Psoas muscle (tissue), 8 donors: ENCODE data around the gene COG3. TPM values are rescaled to one million over a fixed set of nuclear protein-coding genes. Genes with fewer than 3 reads are reported as not detected.

ENCODE experiments used
- ATAC-seq, 4 donors: fragments of 200-7000 bp; cut with Tn5 transposase; one replicate each; pipeline ENCODE4 v1.9.1; 2020; ENCODE audit warnings: moderate library complexity in 3 of 4, mild to moderate bottlenecking in 2 of 4
- DNase-seq, 2 donors: peaks; one replicate each; pipeline ENCODE4 v3.0.0-alpha.2; 2020
- H3K27ac ChIP-seq: fragments of 200-600 bp; one replicate; pipeline ENCODE4 v1.8.0; 2022
- H3K27me3 ChIP-seq, 3 donors: fragments of 200-600 bp in 1 of 3; one replicate each; pipeline versions ENCODE4 v1.6.1 to v1.8.0; 2013 to 2022; ENCODE audit warnings: low read length in 2 of 3, mild to moderate bottlenecking in 2 of 3, moderate library complexity in 1 of 3; ENCODE audit not compliant: insufficient read depth in 3 of 3
- H3K36me3 ChIP-seq, 2 donors: fragments of 200-600 bp in 1 of 2; one replicate each; pipeline versions ENCODE4 v1.6.1 to v1.8.0; 2013 to 2022; ENCODE audit warnings: low read depth in 1 of 2, mild to moderate bottlenecking in 1 of 2, moderate library complexity in 1 of 2; ENCODE audit not compliant: insufficient read depth in 1 of 2
- H3K4me1 ChIP-seq: fragments of 200-600 bp; one replicate; pipeline ENCODE4 v1.8.0; 2022
- H3K4me3 ChIP-seq: fragments of 200-600 bp; one replicate; pipeline ENCODE4 v1.8.0; 2022; ENCODE audit warnings: mild to moderate bottlenecking
- H3K9me3 ChIP-seq: fragments of 200-600 bp; one replicate; pipeline ENCODE4 v1.8.0; 2022
- WGBS, 3 donors: extraction: QIAGEN DNeasy Blood & Tissue Kit; methylation state at CpG; one replicate each; pipeline versions ENCODE4 v1.1.6 to v1.1.7; 2013; 5-methylcytosine and 5-hydroxymethylcytosine counted together
- intact Hi-C, 2 donors: fragments of 100-400 bp; cut with DNase I; formaldehyde crosslinking; loops; one replicate each; pipeline versions ENCODE4 v1.11.0 to v1.14.2; 2022
- polyA plus RNA-seq, 3 donors: library from polyadenylated mRNA; stranded (reverse); fragments of 200-250 nt; gene quantifications; one replicate each; pipeline ENCODE4 v1.2.3, GENCODE V29; 2013
- total RNA-seq, 4 donors: library from RNA; stranded (reverse); fragmentation: NEBNext Ultra II Directional in 2 of 4; extraction: Animal tissue kit (Norgen Biotek cat#: 25700) in 2 of 4; gene quantifications; one replicate each; pipeline versions ENCODE4 v1.2.1 to v1.2.4, GENCODE V29; 2021 to 2023
- TF ChIP-seq, protein P1 (sequence below): fragments of 200-600 bp; IDR thresholded peaks from one replicate; pipeline ENCODE4 v1.8.0; 2022; ENCODE audit warnings: antibody characterized with exemption
- donor health status: healthy with polysubstance abuse.
- donor health status: DM: no; HTN: no; CAD: no; lungs with moderate emphysema.
- donor health status: Bipolar disorder and iron deficiency.
- donor health status: healthy.
- donor health status: DM: yes; HTN: yes; CAD: no.
- donor health status: DM: no; HTN: no; CAD: no.
- donor health status: DM: no; HTN: no; CAD: no.
- donor health status: DM: yes; HTN: yes; CAD: no.

Gene COG3
- total and polyA plus RNA-seq, 7 donors: 7.5 to 19.1 (median 13.2) TPM

DNA sequence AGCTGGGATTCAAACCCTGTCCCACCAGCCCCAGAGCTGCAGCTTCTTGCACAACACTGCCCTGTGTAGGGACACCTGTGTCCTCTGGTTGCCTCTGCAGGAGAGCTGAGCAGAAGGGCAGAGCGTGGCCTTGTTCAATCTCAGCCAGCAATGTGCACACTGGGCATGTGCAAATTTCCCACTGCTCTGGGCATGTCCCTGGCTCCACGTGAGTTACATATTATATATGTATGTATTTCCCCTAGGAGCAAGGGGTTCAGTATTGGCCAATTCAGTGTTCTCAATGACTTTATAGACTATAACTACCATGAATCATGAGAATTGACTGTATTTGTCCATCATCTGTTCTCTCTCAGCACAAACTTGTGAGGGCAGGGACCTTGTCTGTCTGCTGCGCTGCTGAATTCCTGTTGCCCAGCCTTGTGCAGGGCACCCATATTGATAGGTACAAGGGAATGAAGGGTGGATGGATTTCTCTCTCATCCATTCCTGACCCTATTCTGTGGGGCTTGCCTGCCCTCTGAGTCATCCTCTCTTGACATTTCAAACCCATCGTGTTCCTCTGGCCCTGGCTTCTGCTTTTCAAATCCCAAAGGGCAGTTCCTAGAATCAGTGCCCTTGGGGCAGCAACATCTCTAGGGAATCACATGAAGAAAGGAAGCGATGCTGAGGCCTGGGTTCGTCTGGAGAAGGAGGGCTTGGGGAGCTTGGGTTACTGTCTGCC, 81.1 kb downstream of the COG3 start:
- H3K27ac ChIP-seq: no peak overlapping the region
- H3K27me3 ChIP-seq: peaks cover 0 to 3% (median 0%) of the 10 kb centered on the region in 3 donors
- TF ChIP-seq, protein P1, sequence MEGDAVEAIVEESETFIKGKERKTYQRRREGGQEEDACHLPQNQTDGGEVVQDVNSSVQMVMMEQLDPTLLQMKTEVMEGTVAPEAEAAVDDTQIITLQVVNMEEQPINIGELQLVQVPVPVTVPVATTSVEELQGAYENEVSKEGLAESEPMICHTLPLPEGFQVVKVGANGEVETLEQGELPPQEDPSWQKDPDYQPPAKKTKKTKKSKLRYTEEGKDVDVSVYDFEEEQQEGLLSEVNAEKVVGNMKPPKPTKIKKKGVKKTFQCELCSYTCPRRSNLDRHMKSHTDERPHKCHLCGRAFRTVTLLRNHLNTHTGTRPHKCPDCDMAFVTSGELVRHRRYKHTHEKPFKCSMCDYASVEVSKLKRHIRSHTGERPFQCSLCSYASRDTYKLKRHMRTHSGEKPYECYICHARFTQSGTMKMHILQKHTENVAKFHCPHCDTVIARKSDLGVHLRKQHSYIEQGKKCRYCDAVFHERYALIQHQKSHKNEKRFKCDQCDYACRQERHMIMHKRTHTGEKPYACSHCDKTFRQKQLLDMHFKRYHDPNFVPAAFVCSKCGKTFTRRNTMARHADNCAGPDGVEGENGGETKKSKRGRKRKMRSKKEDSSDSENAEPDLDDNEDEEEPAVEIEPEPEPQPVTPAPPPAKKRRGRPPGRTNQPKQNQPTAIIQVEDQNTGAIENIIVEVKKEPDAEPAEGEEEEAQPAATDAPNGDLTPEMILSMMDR: no peak
- ATAC-seq (no peak), DNase-seq (no peak)
- no peaks in the 10 kb centered on the region for H3K9me3 ChIP-seq
- intact Hi-C loops: no loop called here
- 64 to 66% (median 65%) methylated on average over 6 of the region's 6 CpGs for WGBS, 3 donors
- H3K36me3 ChIP-seq: no peaks in the 10 kb centered on the region
- no peak overlapping the region for H3K4me3 ChIP-seq
- no peaks in the 10 kb centered on the region for H3K4me1 ChIP-seq

DNA sequence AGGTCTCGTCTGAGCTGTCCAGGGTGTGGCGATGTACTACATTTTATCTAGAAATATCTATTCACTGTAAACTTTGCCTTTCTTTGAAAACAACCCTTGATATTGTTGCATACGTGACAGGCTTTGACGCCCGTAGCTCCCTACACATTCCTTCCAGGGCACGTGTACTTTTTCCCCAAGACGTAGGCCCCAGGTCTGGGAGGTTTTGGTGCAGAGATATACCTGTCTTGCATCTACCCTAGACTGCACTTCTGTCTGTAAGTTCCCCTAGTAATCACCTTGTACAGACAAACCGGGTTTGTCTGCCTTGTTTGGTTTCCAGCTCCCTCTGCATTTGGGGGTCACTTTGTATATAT, 81.6 kb downstream of the COG3 start:
- intact Hi-C loops: no loop called here
- TF ChIP-seq, protein P1: no peak
- no peaks in the 10 kb centered on the region for H3K36me3 ChIP-seq
- H3K9me3 ChIP-seq: no peaks in the 10 kb centered on the region
- H3K4me3 ChIP-seq: no peak overlapping the region
- DNase-seq (no peak), ATAC-seq (no peak)
- WGBS, 3 donors: 83 to 89% (median 88%) methylated on average over 8 of the region's 8 CpGs
- no peak overlapping the region for H3K27ac ChIP-seq
- H3K27me3 ChIP-seq: peaks cover 0 to 3% (median 0%) of the 10 kb centered on the region in 3 donors
- no peaks in the 10 kb centered on the region for H3K4me1 ChIP-seq

DNA sequence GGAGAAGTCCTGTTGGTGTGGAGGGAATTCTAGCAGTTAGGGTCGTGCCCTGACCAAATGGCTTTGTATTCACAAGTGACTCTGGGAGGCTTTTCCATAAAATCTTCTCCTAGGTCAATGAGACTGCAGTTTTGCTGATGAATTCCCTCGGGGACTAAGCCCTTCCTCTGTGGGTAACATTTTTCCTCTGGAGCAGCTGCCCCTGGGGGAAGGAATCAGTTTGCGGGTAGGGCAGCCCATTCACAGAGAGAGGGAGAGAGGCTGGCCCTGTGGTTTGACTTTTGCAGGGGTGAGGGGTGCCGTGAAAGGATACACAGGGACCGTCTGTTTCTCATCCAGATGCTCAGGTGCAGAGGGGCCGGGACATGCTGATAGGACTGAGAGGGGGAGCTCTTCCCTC, 83.5 kb downstream of the COG3 start:
- DNase-seq (no peak), ATAC-seq (no peak)
- Histone ChIP-seq H3K4me3 (no peak overlapping the region), H3K36me3 (no peaks in the 10 kb centered on the region), H3K4me1 (no peaks in the 10 kb centered on the region), H3K9me3 (no peaks in the 10 kb centered on the region), H3K27me3 (peaks cover 0 to 3% (median 0%) of the 10 kb centered on the region in 3 donors), H3K27ac (no peak overlapping the region)
- TF ChIP-seq, protein P1: no peak
- 44 to 50% (median 45%) methylated on average over 6 of the region's 6 CpGs for WGBS, 3 donors
- intact Hi-C loops: no loop called here

DNA sequence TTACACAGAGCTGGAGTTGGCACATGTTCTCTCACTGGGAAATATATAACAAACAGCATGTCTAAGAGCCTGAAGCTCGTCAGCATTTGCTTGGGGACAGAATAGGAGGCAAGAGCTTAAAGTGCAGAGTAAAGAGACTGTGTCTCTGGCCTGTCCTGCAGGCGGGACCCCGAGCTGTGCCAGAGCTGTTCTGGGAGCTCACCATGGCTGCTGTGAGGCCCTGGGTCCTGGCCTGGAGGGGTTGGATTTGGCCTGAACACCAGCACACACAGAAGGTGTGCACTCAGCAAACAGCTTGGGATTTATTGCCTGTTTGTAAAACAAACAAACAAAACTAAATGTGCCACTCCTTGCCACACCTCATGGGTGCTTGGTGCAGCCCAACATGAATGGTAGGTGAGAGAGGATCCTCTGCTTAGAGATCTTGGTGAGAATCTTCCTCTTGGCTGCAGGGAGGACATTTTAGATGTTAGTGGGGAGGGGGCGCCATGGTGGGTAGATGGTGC, 89.9 kb downstream of the COG3 start:
- Histone ChIP-seq H3K36me3 (no peaks in the 10 kb centered on the region), H3K9me3 (no peaks in the 10 kb centered on the region), H3K27ac (no peak overlapping the region), H3K4me1 (no peaks in the 10 kb centered on the region), H3K27me3 (no peaks in the 10 kb centered on the region), H3K4me3 (no peak overlapping the region)
- intact Hi-C loops: no loop called here
- TF ChIP-seq, protein P1: no peak
- 78 to 81% (median 80%) methylated on average over 4 of the region's 4 CpGs for WGBS, 3 donors
- DNase-seq (no peak), ATAC-seq (no peak)
